HG03039 (cell line): Measurements from ENCODE around the gene CARS1.

Experiments used
- ATAC-seq: cut with Tn5 transposase; IDR thresholded peaks from one replicate; pipeline ENCODE4 v1.9.1; 2021; ENCODE audit warnings: mild to moderate bottlenecking, moderate library complexity; ENCODE audit not compliant: unreplicated experiment

CARS1 gene

DNA sequence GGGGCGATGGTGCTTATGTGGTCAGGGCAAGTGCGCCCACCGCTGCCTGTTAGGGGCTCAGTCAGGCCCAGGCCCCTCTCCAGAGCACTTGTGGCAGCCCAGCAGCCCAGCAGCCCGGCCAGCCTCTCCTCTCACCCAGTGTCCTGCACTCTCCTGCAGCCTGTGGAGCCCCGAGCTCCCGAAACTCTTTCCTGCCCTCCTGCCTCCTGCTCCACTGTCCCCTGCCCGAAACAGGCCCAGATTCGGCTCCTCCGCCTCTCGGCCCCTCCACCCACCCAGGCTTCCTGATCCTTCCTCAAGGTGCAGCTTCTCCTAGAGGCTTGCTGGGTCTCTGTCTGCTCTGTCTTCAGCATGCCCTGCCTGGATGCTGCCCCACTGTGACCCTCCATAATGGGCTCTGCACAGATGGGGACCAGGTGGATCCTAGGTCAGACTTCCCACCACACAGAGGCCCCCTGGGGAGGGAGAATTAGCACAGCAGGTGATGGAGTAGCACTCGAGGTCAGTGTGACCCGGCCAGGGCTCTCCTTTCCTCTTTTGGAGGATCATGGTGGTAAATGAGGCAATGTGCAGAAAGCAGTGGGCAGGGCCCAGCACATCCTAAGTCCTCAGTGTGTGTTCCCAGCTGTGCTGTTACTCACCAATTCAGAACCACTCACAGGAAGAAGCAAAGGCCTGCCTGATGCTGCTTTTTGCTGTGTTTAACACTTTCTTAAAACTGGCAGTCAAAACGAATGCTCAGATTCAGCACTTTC is 46.5 kb downstream of the CARS1 start:
- ATAC-seq = no peak

DNA sequence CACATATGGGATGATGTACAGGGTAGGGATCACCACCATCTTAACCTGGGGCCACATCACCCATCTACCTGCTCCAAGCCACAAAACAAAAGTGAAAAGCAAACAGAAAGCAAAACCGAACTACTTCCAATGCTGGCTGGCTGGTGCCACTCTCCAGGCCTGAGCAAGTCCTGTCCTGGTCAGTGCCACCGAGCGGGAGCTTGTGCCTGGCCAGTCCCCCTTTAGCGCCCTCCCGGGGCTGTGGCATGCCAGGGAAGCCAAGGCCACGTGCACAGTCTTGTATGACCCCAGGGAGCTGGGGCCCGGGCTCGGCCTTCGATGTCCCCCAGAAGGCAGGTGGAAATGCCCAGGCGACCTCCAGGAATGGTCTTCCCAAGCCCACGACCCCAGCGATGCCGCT is 47.2 kb downstream of the CARS1 start:
- no peak for ATAC-seq

DNA sequence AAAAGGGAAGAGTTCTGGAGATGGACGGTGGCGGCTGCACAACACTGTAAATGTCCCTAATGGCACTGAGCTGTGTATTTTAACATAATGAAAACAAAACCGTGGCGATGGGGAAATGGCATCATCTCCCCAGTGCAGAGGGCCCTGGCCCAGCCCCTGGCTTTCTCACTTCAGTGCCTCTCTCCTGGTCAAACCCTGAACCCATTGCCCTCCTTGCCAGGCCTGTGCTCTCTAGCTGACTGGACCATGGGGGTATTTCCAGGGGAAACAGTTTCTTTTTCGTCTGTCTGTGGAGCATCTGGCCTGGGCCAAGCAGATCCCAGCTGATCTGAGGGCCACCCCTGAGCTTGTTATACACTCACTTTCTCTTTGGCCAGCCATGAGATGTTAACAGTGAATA is 47.7 kb downstream of the CARS1 start:
- no peak for ATAC-seq

DNA sequence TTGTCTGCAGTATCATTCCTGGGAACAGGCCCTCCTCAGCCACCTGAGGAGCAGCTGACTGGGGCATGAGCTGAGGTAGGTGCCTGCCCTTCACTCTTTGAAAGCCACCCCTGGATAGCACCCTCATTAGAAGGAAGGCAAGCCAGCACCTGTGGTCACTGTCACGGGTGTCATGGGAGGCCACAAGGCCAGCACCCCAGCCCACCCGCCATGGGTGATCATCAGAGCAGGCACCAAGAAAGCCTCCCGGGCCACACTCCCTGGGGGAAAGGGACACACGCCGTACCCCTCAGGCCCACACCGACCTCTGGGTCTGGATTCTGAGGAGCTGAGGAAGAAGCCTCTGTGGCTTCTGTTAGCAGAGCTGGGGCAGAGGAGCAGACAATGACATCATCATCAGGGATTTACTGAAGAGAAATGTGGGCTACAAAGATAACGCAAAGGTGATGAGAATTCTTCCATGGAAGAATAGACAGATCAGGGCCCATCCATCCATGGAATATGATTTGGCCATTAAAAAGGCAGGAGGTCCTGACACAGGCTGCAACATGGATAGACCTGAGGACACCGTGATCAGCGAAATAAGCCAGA is 48.4 kb downstream of the CARS1 start:
- ATAC-seq = no peak

DNA sequence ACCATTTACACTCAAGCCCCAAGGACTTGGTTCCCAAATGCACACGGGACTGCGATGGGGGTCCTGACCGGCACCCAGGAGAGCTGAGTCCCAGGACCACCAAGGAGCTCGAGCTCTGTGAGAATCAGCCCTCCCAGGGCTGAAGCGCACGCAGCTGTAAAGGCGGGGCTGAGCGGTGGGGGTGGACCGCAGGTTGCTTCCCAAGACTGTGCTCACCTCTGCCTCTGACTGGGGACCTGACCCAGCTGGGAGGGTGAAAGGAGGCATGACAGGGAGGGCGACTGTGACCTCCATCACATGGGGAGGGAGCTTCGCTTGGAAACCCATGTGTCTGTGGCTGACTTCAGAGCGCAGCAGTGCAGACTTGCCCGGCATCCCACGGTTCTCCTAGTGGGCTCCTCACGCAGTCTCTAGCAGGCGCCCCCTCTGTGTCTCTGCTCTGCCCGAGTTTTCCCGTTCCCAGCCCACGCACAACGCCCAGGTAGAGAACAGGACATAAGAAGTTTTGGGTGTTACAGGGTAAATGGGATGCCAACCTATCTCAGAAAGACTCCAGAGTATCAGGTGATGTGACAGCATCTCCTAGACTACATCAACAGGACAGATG is 49.7 kb downstream of the CARS1 start:
- ATAC-seq = no peak

DNA sequence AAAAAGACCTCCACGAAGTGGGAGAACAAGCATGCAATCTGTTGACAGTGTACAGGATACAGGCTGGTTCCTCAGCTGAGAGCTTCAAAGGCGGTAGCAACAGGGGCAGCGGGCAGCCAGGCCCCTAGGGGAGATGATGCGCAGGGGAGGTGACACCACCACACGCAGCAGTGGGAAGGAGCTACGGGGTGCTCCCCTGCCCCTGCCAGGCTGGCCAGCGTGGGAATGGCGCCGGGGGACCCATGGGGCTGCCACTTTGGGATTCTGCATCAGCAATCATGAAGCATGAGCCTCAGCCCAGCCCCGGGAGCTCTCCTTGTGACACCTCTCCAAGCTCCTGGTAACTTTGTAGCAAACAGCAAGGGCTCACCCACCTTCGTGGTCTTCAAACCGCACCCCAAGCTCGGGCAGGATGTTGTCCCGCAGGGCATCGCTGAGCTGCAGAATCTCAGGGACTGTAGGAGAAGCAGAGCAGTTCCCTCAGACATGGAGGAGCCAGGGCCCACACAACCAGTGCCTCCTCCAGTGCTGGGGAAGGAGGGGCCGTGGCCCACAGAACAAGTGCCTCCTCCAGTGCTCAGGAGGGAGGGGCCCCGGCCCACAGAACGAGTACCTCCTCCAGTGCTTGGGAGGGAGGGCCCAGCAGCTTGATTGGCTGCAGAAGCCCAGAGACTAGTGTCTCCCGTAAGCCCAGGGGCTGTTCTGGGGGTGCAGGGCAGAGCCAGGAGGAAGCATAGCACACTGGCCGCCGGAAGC is 50.5 kb downstream of the CARS1 start:
- no peak for ATAC-seq

DNA sequence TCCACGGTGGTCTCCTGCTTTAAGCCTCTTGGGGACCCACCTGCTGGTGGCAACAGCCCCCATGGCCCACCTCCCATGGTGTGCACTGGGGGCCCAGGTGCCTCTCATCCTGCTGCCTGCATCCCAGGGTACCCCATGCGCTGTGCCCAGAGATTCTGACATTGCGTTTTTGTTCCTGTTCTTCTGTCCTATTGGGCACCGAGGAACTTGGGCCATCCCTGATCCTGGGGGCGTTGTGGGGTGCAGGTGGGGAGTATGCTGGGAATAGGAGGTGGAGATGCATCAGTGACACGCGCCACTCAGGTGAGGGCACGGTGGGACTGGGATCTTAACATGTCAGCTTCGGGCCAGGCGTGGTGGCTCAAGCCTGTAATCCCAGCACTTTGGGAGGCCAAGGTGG is 52.7 kb downstream of the CARS1 start:
- ATAC-seq = no peak

DNA sequence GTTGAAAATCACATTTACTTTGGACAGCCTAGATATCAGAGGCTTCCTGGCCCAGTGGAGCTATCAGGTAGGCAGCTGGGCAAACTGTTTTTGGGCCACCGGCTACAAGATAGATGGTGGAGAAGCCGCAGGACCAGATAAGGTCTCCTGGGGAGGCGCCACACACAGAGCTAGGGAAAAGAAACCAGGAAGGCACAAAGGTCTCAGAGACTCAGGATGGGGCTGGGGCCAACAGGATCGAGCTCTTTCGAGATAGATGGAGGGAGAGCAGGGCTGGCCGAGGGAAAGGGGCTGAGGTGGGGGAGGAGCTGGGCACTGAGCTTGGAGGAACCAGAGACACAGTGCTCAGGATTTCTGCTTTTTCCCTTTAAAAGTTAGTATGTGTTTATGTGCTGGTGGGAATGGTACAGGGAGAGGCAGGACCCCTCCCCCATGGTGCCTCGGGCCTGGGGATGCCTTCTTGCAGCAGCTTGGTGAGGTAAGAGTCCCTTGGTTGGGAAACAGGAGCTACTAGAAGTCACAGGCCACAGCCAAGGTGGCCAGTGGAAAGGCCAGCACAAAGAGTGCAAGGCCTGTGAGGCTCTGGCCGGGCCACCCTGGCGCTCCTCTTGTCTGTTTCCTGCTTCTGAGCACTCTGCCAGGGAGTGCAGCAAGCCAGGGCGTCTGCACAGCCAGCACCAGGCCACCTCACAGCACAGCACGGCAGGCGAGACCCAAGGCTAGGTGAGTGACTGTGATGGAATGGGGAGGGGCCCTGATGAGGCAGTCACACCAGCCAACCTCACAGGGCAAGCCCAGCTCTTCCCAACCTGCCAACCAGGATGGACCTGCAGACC is 53.6 kb downstream of the CARS1 start:
- no peak for ATAC-seq

DNA sequence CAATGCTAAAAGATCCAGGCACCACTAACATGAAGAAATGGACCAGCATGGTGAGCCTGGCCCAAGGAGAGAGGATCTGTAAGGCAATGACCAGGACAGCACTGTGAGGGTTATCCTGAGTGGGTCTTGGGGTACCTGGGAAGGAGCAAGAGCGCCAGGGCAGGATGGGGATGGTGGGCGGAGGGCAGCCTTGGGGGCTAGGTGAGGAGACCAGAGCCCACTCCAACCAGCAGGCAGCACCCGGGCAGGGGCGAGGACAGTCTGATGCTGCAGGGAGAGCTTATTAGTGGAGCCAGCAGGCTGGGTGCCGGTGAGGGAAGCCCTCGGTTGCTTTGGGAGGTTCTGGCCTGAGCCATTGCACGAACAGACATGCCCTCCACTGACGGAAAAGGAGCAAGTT is 54.4 kb downstream of the CARS1 start:
- no peak for ATAC-seq

DNA sequence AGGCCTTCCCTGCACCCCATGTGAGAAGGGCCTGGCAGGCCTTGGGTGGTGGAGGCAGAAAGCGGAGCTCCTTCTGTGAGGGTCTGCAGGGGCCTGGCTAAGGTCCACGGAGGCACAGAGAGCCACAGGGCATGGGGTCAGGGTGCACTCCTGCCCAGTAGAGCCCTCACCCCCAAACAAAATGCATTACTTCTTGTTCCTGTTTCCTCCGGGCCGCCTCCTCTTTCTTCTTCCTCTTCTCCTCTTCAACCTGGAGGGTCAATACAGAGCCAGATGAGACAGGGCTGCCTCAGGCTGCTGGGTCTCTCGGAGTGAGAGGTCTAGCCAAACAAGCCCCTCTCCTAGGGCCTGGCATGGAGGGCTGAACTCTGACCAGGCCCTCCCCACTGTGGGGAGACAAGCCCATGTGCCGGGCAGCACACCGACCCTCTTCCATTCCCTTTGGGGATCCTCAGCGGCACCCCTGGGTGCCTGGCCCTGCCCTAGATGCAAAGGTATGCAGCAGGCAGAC is 54.8 kb downstream of the CARS1 start:
- ATAC-seq = no peak

DNA sequence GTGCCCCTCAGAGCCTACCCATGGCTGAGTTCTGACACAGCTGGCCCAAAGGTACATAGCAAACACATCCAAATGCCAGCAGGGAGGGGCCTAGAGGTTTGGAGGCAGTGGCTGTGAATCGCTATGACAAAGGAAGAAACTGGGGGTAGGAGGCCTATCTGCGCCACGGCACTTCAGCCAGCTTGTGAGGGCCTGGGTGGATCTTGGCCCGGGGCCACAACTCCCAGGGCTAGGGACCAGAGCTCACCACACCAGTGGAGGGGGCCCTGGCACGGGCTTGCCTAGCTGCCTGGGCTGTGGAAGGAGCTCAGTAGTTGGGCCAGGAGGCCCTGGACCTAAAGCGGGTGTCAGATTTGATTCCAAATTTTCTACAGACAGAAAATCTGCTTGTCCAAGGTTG is 55.7 kb downstream of the CARS1 start:
- ATAC-seq = no peak

DNA sequence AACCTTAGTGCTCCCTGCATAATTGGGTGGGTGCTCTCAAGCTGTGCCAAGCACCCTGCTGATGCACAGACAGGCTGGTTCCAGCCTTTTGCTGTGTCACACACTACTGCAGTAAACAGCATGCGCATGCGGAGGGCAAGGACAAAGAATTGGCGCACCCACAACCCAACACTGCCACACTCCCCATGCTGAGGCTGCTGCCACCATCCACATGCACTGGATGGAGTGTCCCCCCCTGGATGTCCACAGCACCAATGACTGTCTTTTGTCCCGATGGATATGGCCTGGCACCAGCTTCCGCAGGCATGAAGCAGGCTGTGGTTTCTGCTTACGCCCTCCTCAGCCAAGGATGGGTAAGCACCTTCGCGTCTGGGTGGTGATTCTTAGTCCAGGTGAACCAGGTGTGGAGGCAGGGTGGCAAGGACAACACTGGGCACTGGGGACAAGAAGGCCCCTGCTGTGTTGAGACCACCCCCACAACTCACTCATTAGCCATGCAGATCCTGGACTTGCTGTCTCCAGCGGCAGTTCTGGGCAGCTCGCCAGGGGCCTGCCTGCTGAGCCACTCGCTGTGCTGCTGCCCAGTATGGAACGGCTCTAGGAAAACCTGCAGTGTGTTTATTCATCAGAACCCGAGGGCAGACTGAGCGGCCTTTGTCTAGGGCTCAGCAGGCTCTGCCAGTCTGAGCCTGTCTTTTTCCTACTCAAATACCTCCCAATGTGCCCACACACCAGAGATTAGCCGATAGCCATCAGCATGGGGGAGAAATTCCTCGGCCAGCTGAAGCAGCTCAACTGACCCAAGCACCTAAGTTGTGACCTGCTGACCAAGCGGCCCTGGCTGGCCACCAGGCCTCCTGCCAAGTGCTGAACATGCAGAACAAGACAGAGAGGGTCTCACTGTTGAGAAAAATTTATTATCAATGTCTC is 56.9 kb downstream of the CARS1 start:
- ATAC-seq = no peak

DNA sequence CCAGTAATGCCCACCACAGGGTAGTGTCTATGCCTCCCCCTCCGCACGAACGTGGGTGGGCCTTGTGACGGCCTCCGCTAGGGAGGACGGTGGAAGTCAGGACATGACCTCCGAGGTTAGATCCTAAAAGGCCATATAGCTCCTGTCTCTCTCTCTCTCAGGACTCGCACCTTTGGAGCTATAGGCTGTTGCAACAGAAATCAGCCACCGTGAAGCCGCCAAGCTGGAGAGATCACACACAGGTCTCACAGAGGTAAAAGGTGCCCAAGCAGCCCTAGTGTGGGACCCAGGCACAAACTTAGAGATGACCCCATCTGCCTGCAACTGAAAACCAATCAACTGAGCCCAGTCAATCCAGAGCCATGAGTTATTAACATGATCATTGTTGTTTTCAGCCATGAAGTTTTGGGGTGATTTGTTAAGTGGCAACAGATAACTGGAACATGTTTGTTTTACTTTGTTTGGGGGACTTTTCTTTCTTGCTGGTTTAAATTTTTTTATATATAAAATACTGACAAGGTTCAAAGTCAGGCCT is 57.7 kb downstream of the CARS1 start:
- ATAC-seq = no peak

DNA sequence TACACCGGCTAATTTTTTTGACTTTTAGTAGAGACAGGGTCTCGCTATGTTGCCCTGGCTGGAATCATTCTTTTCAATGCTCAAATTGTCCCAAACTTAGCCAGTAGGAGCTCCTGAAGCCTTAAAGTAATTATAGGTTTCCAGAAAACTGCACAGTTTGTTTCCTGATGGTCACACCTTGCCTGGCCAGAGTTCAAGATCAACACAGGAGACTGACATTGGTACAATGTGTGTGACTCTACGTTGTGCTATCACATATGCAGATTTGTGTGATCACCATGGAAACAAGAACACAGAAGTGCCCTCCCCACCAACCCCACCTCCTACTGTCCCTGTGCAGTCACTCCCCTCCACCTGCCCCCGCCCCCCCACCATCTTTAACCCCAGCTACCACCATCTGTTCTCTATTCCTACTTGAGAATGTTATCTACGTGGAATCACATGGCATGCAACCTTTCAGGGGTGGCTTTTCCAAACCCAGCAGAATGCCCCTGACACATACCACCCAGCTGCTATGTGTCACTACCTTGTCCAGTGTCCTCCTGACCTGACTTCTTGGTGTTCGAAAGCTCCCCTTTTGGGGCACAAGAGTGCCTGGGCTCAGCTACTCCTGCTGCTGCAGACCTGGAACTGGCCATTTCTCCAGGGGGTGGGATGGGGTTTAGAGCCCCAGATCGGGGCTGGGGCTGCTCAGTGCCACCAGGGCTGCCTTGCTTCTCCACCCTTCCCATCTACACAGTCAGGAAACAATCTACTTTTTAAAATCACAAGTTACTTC is 59.0 kb downstream of the CARS1 start:
- ATAC-seq = no peak

DNA sequence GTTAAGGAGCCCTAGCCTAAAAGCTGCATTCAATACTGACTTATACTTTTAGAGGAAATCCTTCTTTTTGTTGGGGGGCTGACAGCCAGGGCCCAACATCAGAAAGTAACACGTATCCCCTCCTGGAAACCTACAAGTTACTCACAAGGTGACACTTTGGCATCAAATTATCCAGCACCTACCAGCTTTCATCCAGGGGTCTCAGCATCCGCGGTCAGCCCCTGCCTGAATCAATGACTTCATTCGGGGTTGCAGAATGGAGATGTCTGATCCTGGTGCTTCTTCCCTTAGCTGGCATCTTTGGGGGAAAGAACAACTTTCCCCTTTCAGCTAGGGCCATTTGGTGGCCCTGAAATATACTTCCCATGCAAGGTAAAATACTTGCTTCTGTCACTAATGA is 59.8 kb downstream of the CARS1 start:
- no peak for ATAC-seq

DNA sequence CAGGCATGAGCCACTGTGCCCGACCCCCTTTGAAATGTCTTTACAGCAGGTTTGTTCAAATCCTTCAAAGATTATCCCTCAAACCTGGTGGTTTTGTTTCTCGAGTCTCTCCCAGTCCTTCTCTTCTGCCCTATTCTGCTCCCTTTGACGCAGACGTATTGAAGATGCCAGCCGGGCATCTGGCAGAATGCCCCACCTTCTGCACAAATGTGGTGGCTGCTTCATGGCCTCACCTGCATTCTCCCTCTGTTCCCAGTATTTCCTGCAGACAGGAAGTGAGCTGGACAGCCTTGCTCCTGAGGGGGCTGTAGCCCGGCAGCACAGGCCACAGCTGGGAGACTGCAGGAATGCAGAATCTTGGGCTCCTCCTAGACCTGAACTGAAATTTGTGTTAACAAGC is 60.2 kb downstream of the CARS1 start:
- ATAC-seq = no peak

DNA sequence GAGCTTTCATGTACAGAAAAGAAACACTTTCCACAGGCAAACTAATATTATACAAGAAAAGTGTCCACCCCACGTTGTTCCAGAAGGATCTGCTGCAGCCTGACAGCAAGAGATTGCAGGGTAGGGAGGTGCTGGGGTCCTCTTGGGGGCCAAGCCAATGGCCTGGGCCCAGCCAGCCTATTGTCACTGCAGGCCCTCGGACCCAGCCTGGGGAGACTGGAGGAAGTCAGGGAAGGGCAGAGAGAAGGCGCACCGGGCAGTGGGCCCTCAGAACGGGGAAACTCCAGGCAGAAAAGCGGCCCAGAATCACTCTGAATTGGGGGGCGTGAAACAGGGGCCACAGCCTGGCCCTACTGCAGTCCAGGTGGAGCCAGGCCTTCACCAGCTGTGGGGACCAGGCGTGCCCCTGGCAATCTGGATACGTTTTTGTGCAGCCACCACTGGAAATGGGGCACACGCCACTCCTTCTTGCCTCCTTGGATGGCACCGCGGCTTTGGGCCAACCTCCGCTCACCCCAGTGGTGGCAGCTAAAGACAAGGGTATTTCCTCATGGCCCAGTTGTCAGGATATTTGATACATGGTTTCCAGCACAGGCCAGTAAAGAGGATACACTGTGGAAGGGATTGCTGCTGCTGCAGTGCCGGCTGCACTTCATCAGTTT is 61.2 kb downstream of the CARS1 start:
- ATAC-seq = no peak

DNA sequence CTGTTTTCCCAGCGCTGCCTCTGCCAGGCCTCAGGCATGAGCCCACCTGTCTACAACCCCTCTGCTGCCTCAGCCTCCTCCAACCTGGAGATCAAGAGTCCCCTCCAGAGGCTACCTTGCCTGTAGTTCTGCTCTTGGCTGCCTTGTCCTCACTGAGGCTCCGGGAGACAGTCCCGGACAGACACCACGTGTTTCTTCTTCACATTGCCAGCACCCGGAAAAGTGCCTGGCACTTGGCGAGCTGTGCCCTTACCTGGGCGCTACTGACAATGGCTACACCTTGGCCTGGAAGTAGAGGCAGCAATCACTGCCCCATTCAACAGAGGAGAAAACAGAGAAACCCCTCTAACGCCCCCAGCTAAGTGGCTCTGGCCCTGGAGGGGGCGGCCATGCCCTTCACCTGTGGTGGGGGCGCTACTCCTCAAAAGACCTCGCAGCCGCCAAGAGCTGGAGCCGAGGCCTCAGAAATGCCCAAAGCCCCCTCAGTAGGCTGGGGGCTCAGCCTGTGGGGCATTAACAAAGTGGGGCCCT is 62.1 kb downstream of the CARS1 start:
- ATAC-seq = no peak
